Large intestine (tissue), 3 donors: ENCODE measurements around the gene FLAD1. TPM values are rescaled to one million over a fixed set of nuclear protein-coding genes. Genes with fewer than 3 reads are reported as not detected.
"Not testable (repeated sequence)": the region's sequence is repeated elsewhere in the genome, so short reads cannot be mapped to it uniquely, and the experiment has no call there.

Experiments
- DNase-seq, 2 donors: peaks; one replicate each; pipeline versions ENCODE4 v3.0.0 to v3.0.0-alpha.2; 2013
- H3K27ac ChIP-seq: one replicate; pipeline ENCODE4 v1.5.1; 2013; ENCODE audit warnings: low read length
- H3K27me3 ChIP-seq: 2 replicates; pipeline ENCODE4 v1.6.1; 2013; ENCODE audit warnings: low read length; ENCODE audit not compliant: control insufficient read depth, insufficient read depth
- H3K36me3 ChIP-seq: 2 replicates; pipeline ENCODE4 v1.6.1; 2013; ENCODE audit warnings: low read length; ENCODE audit not compliant: control insufficient read depth, insufficient read depth
- H3K4me1 ChIP-seq: one replicate; pipeline ENCODE4 v1.6.1; 2013; ENCODE audit warnings: low read length; ENCODE audit not compliant: control insufficient read depth, insufficient read depth
- H3K4me3 ChIP-seq: one replicate; pipeline ENCODE4 v1.5.1; 2013; ENCODE audit warnings: low read length
- H3K9me3 ChIP-seq: one replicate; pipeline ENCODE4 v1.6.1; 2013; ENCODE audit warnings: mild to moderate bottlenecking, low read depth, low read length, moderate library complexity; ENCODE audit not compliant: control insufficient read depth
- WGBS: methylation state at CpG from one replicate; pipeline ENCODE4 v1.1.5; 2013; ENCODE audit warnings: low lambda C conversion rate; ENCODE audit not compliant: insufficient coverage; 5-methylcytosine and 5-hydroxymethylcytosine counted together
- polyA plus RNA-seq: library from polyadenylated mRNA; unstranded; fragments of 120-200 nt; gene quantifications from one replicate; pipeline ENCODE4 v1.2.1, GENCODE V29; 2013

Gene FLAD1
- polyA plus RNA-seq, 1 donor: 28.0 TPM

- Histone ChIP-seq H3K27me3 (no peaks in the 10 kb centered on the region), H3K27ac (no peak overlapping the region), H3K9me3 (no peaks in the 10 kb centered on the region), H3K4me3 (no peak overlapping the region), H3K4me1 (peaks cover 12% of the 10 kb centered on the region), H3K36me3 (peaks cover 32% of the 10 kb centered on the region)
- DNase-seq: peak in 1 of 2 donors; percentile 30
- WGBS: no CpG with 5 or more reads among the region's 14 CpGs
Measured at GRCh38 chr1:154992721-154993571, 9.8 kb downstream of the FLAD1 start.

GRCh38 chr1:154993572-154994268, 10.6 kb downstream of the FLAD1 start, which contains the start of gene LENEP:
TSS of gene LENEP (plus strand) at chr1:154993586. CDS start at chr1:154993608, 22 bp downstream.
- H3K36me3 ChIP-seq: peaks cover 24% of the 10 kb centered on the region
- no CpG with 5 or more reads among the region's 8 CpGs for WGBS
- DNase-seq: no peak
- no peaks in the 10 kb centered on the region for H3K27me3 ChIP-seq
- no peak within 1 kb of the TSS for H3K27ac ChIP-seq
- H3K9me3 ChIP-seq: no peaks in the 10 kb centered on the region
- peaks cover 11% of the 10 kb centered on the region for H3K4me1 ChIP-seq
- no peak within 1 kb of the TSS for H3K4me3 ChIP-seq

- no CpG with 5 or more reads among the region's 1 CpG for WGBS
- no peak overlapping the region for H3K4me3 ChIP-seq
- H3K27ac ChIP-seq: no peak overlapping the region
- H3K27me3 ChIP-seq: no peaks in the 10 kb centered on the region
- no peak for DNase-seq
- H3K9me3 ChIP-seq: peaks cover 1% of the 10 kb centered on the region
- H3K4me1 ChIP-seq: peaks cover 11% of the 10 kb centered on the region
- H3K36me3 ChIP-seq: peaks cover 19% of the 10 kb centered on the region
Measured at GRCh38 chr1:154994269-154994587, 11.1 kb downstream of the FLAD1 start.

- Histone ChIP-seq H3K4me3 (no peak overlapping the region), H3K27me3 (no peaks in the 10 kb centered on the region), H3K4me1 (peaks cover 10% of the 10 kb centered on the region), H3K36me3 (peaks cover 15% of the 10 kb centered on the region), H3K27ac (no peak overlapping the region), H3K9me3 (peaks cover 2% of the 10 kb centered on the region)
- no peak for DNase-seq
- no CpG with 5 or more reads among the region's 3 CpGs for WGBS
Measured at GRCh38 chr1:154994591-154994990, 11.4 kb downstream of the FLAD1 start.

- not testable (repeated sequence) for H3K9me3 ChIP-seq, H3K4me3 ChIP-seq, H3K36me3 ChIP-seq, H3K27me3 ChIP-seq, H3K27ac ChIP-seq
- peaks cover 15% of the 10 kb centered on the region for H3K4me1 ChIP-seq
- WGBS: no CpG with 5 or more reads among the region's 13 CpGs
- peak in 1 of 2 donors; percentile 65 for DNase-seq
Measured at GRCh38 chr1:154995301-154995983, 12.3 kb downstream of the FLAD1 start.

- H3K36me3 ChIP-seq: peaks cover 5% of the 10 kb centered on the region
Measured at GRCh38 chr1:154996966-154997701, 14.0 kb downstream of the FLAD1 start.

GRCh38 chr1:154998201-154998780, 15.1 kb downstream of the FLAD1 start:
- H3K27me3 ChIP-seq: no peaks in the 10 kb centered on the region

More at GRCh38 chr1:154996966-154997701, 14.0 kb downstream of the FLAD1 start:
- Histone ChIP-seq H3K27ac (no peak overlapping the region), H3K27me3 (no peaks in the 10 kb centered on the region), H3K9me3 (peaks cover 2% of the 10 kb centered on the region), H3K4me1 (peaks cover 15% of the 10 kb centered on the region), H3K4me3 (no peak overlapping the region)
- WGBS: no CpG with 5 or more reads among the region's 15 CpGs
- DNase-seq: no peak

GRCh38 chr1:154998818-154999570, 15.8 kb downstream of the FLAD1 start:
- Histone ChIP-seq H3K9me3 (peaks cover 2% of the 10 kb centered on the region), H3K27me3 (no peaks in the 10 kb centered on the region), H3K36me3 (no peaks in the 10 kb centered on the region), H3K4me3 (peak overlapping the region; percentile 74), H3K4me1 (peaks cover 15% of the 10 kb centered on the region), H3K27ac (peak overlapping the region; percentile 56)
- WGBS: no CpG with 5 or more reads among the region's 40 CpGs
- peak in 1 of 2 donors; percentile 71 for DNase-seq

More at GRCh38 chr1:154998201-154998780, 15.1 kb downstream of the FLAD1 start:
- no peaks in the 10 kb centered on the region for H3K36me3 ChIP-seq
- no CpG with 5 or more reads among the region's 16 CpGs for WGBS
- H3K27ac ChIP-seq: no peak overlapping the region
- no peak overlapping the region for H3K4me3 ChIP-seq
- no peak for DNase-seq
- peaks cover 15% of the 10 kb centered on the region for H3K4me1 ChIP-seq
- H3K9me3 ChIP-seq: peaks cover 2% of the 10 kb centered on the region
